ENCODE data around the gene ANKRD36. TPM values are rescaled to one million over a fixed set of nuclear protein-coding genes. Genes with fewer than 3 reads are reported as not detected.
"Not testable (repeated sequence)": the region's sequence is repeated elsewhere in the genome, so short reads cannot be mapped to it uniquely, and the experiment has no call there.

The ANKRD36 gene
- total and polyA plus RNA-seq, 10 of the 15 experiments (the other 5 are each of a cell fraction or from before 2014, with no cell fraction given): 8.1 to 19.5 (median 13.0) TPM

DNA sequence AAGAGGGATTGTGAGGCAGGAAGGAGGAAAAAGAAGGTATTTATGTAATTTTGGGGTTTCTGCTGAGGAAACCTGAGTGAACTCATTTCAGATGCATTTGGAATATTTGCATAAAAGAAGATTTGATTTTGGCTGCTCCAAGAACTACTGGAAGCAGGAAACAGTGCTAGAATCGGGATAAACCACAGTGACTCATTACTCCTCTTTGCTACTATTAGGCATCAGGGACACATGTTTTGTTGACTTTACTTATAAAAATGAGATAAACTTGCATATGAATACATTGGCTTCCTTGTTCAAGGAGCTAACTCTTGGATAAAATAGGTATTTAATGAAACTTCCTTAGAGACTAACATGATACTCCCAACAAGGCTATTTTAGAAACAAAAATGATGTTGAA, 67.4 kb downstream of the ANKRD36 start:
- H3K9me3 ChIP-seq (replicated peaks; ENCODE audit: control insufficient read depth, insufficient read depth, low read length); H3K27ac ChIP-seq (ENCODE audit: control insufficient read depth, insufficient read depth); H3K9ac ChIP-seq (ENCODE audit: control insufficient read depth, insufficient read depth, low read length); RAD21 ChIA-PET (ENCODE audit: unreplicated experiment); H3K79me2 ChIP-seq (ENCODE audit: control insufficient read depth, insufficient read depth, low read length); intact Hi-C loops (cut with micrococcal nuclease; ENCODE audit: unreplicated experiment); H3K4me3 ChIP-seq; BruUV-seq (replicated peaks); H2AFZ ChIP-seq (ENCODE audit: control insufficient read depth, low read depth, low read length); POLR2A ChIA-PET; FAIRE-seq; H3K27me3 ChIP-seq (replicated peaks in 1 of 2; ENCODE audit: control insufficient read depth in 2 of 2, insufficient read depth in 2 of 2, low read length in 1 of 2); H3K4me1 ChIP-seq (ENCODE audit: control insufficient read depth, insufficient read depth, low read length); SMC1A ChIA-PET (ENCODE audit: uncharacterized antibody, unreplicated experiment); in situ Hi-C loops (cut with MboI); DNase-seq (ENCODE audit: low read depth, low spot score); CTCF ChIA-PET; H4K20me1 ChIP-seq (ENCODE audit: control insufficient read depth, insufficient read depth); H3K4me2 ChIP-seq (ENCODE audit: control insufficient read depth, insufficient read depth); H3K36me3 ChIP-seq (ENCODE audit: control insufficient read depth in 2 of 2, insufficient read depth in 2 of 2, low read length in 1 of 2); ATAC-seq: not testable (repeated sequence)
- WGBS (ENCODE audit: insufficient coverage, insufficient replicate concordance, low lambda C conversion rate, missing lambda C conversion rate): 100% methylated on average over 1 of the region's 1 CpG

DNA sequence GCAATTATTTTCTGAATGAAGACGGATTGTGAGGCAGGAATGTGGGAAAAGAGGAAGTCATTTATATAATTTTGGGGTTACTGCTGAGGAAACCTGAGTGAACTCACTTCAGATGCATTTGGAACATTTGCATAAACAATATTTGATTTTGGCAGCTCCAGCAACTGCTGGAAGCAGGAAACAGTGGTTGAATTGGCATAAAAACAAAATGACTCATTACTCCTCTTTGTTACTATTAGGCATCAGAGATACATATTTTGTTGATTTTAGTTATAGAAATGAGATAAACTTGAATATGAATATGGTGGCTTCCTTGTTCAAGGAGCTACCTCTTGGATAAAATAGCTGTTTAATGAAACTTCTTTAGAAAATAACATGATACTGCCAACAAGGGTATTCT, 82.4 kb downstream of the ANKRD36 start:
- intact Hi-C loops (cut with micrococcal nuclease; ENCODE audit: unreplicated experiment): not testable (repeated sequence)
- WGBS (ENCODE audit: insufficient coverage, insufficient replicate concordance, low lambda C conversion rate, missing lambda C conversion rate): no CpG with 5 or more reads among the region's 1 CpG

DNA sequence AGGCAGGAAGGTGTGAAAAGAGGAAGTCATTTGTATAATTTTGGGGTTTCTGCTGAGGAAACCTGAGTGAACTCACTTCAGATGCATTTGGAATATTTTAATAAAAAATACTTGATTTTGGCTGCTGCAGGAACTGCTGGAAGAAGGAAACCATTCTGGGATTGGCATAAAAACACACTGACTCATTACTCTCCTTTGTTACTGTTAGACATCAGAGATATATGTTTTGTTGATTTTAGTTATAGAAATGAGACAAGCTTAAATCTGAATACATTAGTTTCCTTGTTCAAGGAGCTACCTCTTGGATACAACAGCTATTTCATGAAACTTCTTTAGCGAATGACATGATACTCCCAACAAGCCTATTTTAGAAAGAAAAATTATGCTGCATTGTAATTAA, 84.3 kb downstream of the ANKRD36 start:
- DNase-seq (ENCODE audit: low read depth, low spot score); intact Hi-C loops (cut with micrococcal nuclease; ENCODE audit: unreplicated experiment); in situ Hi-C loops (cut with MboI); H3K79me2 ChIP-seq (ENCODE audit: control insufficient read depth, insufficient read depth, low read length); H3K4me1 ChIP-seq (ENCODE audit: control insufficient read depth, insufficient read depth, low read length); FAIRE-seq; H3K36me3 ChIP-seq (ENCODE audit: control insufficient read depth in 2 of 2, insufficient read depth in 2 of 2, low read length in 1 of 2); CTCF ChIA-PET; H3K4me3 ChIP-seq; BruUV-seq (replicated peaks); H3K27me3 ChIP-seq (replicated peaks in 1 of 2; ENCODE audit: control insufficient read depth in 2 of 2, insufficient read depth in 2 of 2, low read length in 1 of 2); H3K9ac ChIP-seq (ENCODE audit: control insufficient read depth, insufficient read depth, low read length); H3K9me3 ChIP-seq (replicated peaks; ENCODE audit: control insufficient read depth, insufficient read depth, low read length); H4K20me1 ChIP-seq (ENCODE audit: control insufficient read depth, insufficient read depth); H2AFZ ChIP-seq (ENCODE audit: control insufficient read depth, low read depth, low read length); H3K4me2 ChIP-seq (ENCODE audit: control insufficient read depth, insufficient read depth); RAD21 ChIA-PET (ENCODE audit: unreplicated experiment); H3K27ac ChIP-seq (ENCODE audit: control insufficient read depth, insufficient read depth); SMC1A ChIA-PET (ENCODE audit: uncharacterized antibody, unreplicated experiment); ATAC-seq: not testable (repeated sequence)
- POLR2A ChIA-PET: interaction anchor here (0.5 kb wide), 1 partner anchor 487 kb away, joined by 5 read pairs; no protein-coding TSS in a partner anchor
- 100% methylated on average over 1 of the region's 1 CpG for WGBS (ENCODE audit: insufficient coverage, insufficient replicate concordance, low lambda C conversion rate, missing lambda C conversion rate)

More for the DNA sequence above, 82.4 kb downstream of the ANKRD36 start:
- SMC1A ChIA-PET (ENCODE audit: uncharacterized antibody, unreplicated experiment); H3K4me2 ChIP-seq (ENCODE audit: control insufficient read depth, insufficient read depth); H3K9me3 ChIP-seq (replicated peaks; ENCODE audit: control insufficient read depth, insufficient read depth, low read length); H3K27me3 ChIP-seq (replicated peaks in 1 of 2; ENCODE audit: control insufficient read depth in 2 of 2, insufficient read depth in 2 of 2, low read length in 1 of 2); H3K79me2 ChIP-seq (ENCODE audit: control insufficient read depth, insufficient read depth, low read length); BruUV-seq (replicated peaks); DNase-seq (ENCODE audit: low read depth, low spot score); ATAC-seq; H3K27ac ChIP-seq (ENCODE audit: control insufficient read depth, insufficient read depth); H3K9ac ChIP-seq (ENCODE audit: control insufficient read depth, insufficient read depth, low read length); in situ Hi-C loops (cut with MboI); H3K36me3 ChIP-seq (ENCODE audit: control insufficient read depth in 2 of 2, insufficient read depth in 2 of 2, low read length in 1 of 2); H3K4me1 ChIP-seq (ENCODE audit: control insufficient read depth, insufficient read depth, low read length); RAD21 ChIA-PET (ENCODE audit: unreplicated experiment); CTCF ChIA-PET; FAIRE-seq; H4K20me1 ChIP-seq (ENCODE audit: control insufficient read depth, insufficient read depth); H2AFZ ChIP-seq (ENCODE audit: control insufficient read depth, low read depth, low read length); POLR2A ChIA-PET; H3K4me3 ChIP-seq: not testable (repeated sequence)
